ENCODE measurements around the gene FERMT2. TPM values are rescaled to one million over a fixed set of nuclear protein-coding genes. Genes with fewer than 3 reads are reported as not detected.

The FERMT2 gene
- total and polyA plus RNA-seq, 2 donors (not counting 1 experiment from before 2014, with no cell fraction given), result 0.05 TPM; not detected in 1

- Histone ChIP-seq H3K9me3 (ENCODE audit: control extremely low read depth in 1 of 3, control insufficient read depth in 2 of 3, insufficient read depth in 1 of 3, low read length in 2 of 3) (no peaks in the 10 kb centered on the region), H3K4me1 (ENCODE audit: control insufficient read depth in 2 of 2, insufficient read depth in 2 of 2, low read length in 2 of 2) (no peaks in the 10 kb centered on the region), H2AFZ (ENCODE audit: insufficient read depth, low read depth, low read length, poor library complexity, severe bottlenecking) (no peak overlapping the region), H3K4me3 (ENCODE audit: control extremely low read depth in 1 of 5, extremely low read depth in 1 of 5, insufficient read depth in 1 of 5, low read depth in 2 of 5, low read length in 4 of 5) (no peak overlapping the region), H4K20me1 (ENCODE audit: control insufficient read depth, insufficient read depth, low read length, poor library complexity, severe bottlenecking) (no peaks in the 10 kb centered on the region), H3K4me2 (replicated peaks; ENCODE audit: low read depth, low read length, poor library complexity, severe bottlenecking) (no peak overlapping the region), H3K27me3 (replicated peaks in 1 of 4; ENCODE audit: control extremely low read depth in 1 of 4, control insufficient read depth in 3 of 4, insufficient read depth in 4 of 4, low read length in 3 of 4) (no peaks in the 10 kb centered on the region), H3K79me2 (ENCODE audit: control insufficient read depth, insufficient read depth, low read length) (no peaks in the 10 kb centered on the region), H3K36me3 (replicated peaks in 1 of 2; ENCODE audit: control extremely low read depth in 1 of 2, control insufficient read depth in 1 of 2, extremely low read depth in 1 of 2, insufficient read depth in 2 of 2, low read length in 1 of 2) (no peaks in the 10 kb centered on the region), H3K27ac (ENCODE audit: low read length in 2 of 2) (no peak overlapping the region), H3K9ac (ENCODE audit: low read length) (no peak overlapping the region)
- Mint-ChIP-seq H3K27me3 (peaks cover 7% of the 10 kb centered on the region), H3K27ac (no peak overlapping the region), H3K4me3 (no peak overlapping the region), H3K4me1 (no peaks in the 10 kb centered on the region), H3K9me3 (ENCODE audit: insufficient read depth) (no peaks in the 10 kb centered on the region)
- CTCF ChIA-PET, result no interaction called here
- intact Hi-C loops (cut with micrococcal nuclease), result no loop called here
- 91% methylated on average over 4 of the region's 4 CpGs for WGBS (ENCODE audit: insufficient coverage)
- ATAC-seq (ENCODE audit: low read depth), result no peak
- no peak for DNase-seq
- TF ChIP-seq EZH2 (IDR thresholded peaks at IDR 0.05; ENCODE audit: borderline replicate concordance, insufficient read depth, low read depth, low read length, poor library complexity, severe bottlenecking), result no peak
- TF ChIP-seq CTCF (IDR thresholded peaks at IDR 0.05), result no peak
- POLR2A ChIA-PET, result no interaction called here
These were observed 21.6 kb downstream of the FERMT2 start for GRCh38 chr14:52929192-52929807.

GRCh38 chr14:52926953-52927352, 23.9 kb downstream of the FERMT2 start:
- H3K4me2 ChIP-seq (replicated peaks; ENCODE audit: low read depth, low read length, poor library complexity, severe bottlenecking), result no peak overlapping the region
- peaks cover 7% of the 10 kb centered on the region for H3K27me3 Mint-ChIP-seq
- H4K20me1 ChIP-seq (ENCODE audit: control insufficient read depth, insufficient read depth, low read length, poor library complexity, severe bottlenecking), result no peaks in the 10 kb centered on the region
- TF ChIP-seq CTCF (IDR thresholded peaks at IDR 0.05) (no peak), EZH2 (IDR thresholded peaks at IDR 0.05; ENCODE audit: borderline replicate concordance, insufficient read depth, low read depth, low read length, poor library complexity, severe bottlenecking) (no peak)
- 95% methylated on average over 2 of the region's 3 CpGs for WGBS (ENCODE audit: insufficient coverage)
- no peaks in the 10 kb centered on the region for H3K36me3 ChIP-seq (replicated peaks in 1 of 2; ENCODE audit: control extremely low read depth in 1 of 2, control insufficient read depth in 1 of 2, extremely low read depth in 1 of 2, insufficient read depth in 2 of 2, low read length in 1 of 2)
- no peak overlapping the region for H3K4me3 ChIP-seq (ENCODE audit: control extremely low read depth in 1 of 5, extremely low read depth in 1 of 5, insufficient read depth in 1 of 5, low read depth in 2 of 5, low read length in 4 of 5)
- H3K9me3 ChIP-seq (ENCODE audit: control extremely low read depth in 1 of 3, control insufficient read depth in 2 of 3, insufficient read depth in 1 of 3, low read length in 2 of 3), result no peaks in the 10 kb centered on the region
- ATAC-seq (ENCODE audit: low read depth) (no peak), DNase-seq (no peak)
- no peaks in the 10 kb centered on the region for H3K4me1 Mint-ChIP-seq
- no peak overlapping the region for H3K9ac ChIP-seq (ENCODE audit: low read length)
- H3K9me3 Mint-ChIP-seq (ENCODE audit: insufficient read depth), result no peaks in the 10 kb centered on the region
- no peak overlapping the region for H3K27ac ChIP-seq (ENCODE audit: low read length in 2 of 2)
- POLR2A ChIA-PET, result no interaction called here
- no peaks in the 10 kb centered on the region for H3K79me2 ChIP-seq (ENCODE audit: control insufficient read depth, insufficient read depth, low read length)
- intact Hi-C loops (cut with micrococcal nuclease), result no loop called here
- CTCF ChIA-PET, result no interaction called here
- H2AFZ ChIP-seq (ENCODE audit: insufficient read depth, low read depth, low read length, poor library complexity, severe bottlenecking), result no peak overlapping the region
- H3K27me3 ChIP-seq (replicated peaks in 1 of 4; ENCODE audit: control extremely low read depth in 1 of 4, control insufficient read depth in 3 of 4, insufficient read depth in 4 of 4, low read length in 3 of 4), result no peaks in the 10 kb centered on the region
- no peaks in the 10 kb centered on the region for H3K4me1 ChIP-seq (ENCODE audit: control insufficient read depth in 2 of 2, insufficient read depth in 2 of 2, low read length in 2 of 2)
- H3K27ac Mint-ChIP-seq, result no peak overlapping the region
- no peak overlapping the region for H3K4me3 Mint-ChIP-seq

All from B cell (primary cell).